Measurements from ENCODE around the gene CCDC187. TPM values are rescaled to one million over a fixed set of nuclear protein-coding genes. Genes with fewer than 3 reads are reported as not detected.
A peak's percentile ranks its signal among the peaks of the same experiment; 100 is the strongest.

The CCDC187 gene
- total and polyA plus RNA-seq, 5 donors: not detected

- H3K9me3 ChIP-seq (ENCODE audit: control insufficient read depth, low read length): no peaks in the 10 kb centered on the region
- H3K4me3 ChIP-seq (ENCODE audit: low read length): no peak overlapping the region
- peak in 1 of 2 donors; percentile 45 for ATAC-seq
- H3K27me3 ChIP-seq (ENCODE audit: control insufficient read depth, insufficient read depth): no peaks in the 10 kb centered on the region
- intact Hi-C loops (cut with DNase I): no loop called here
- peak in 1 of 3 donors; percentile 21 for DNase-seq
- peaks cover 5% of the 10 kb centered on the region for H3K4me1 ChIP-seq (ENCODE audit: control insufficient read depth, insufficient read depth, low read length)
- WGBS: 95% methylated on average over 21 of the region's 21 CpGs
- H3K27ac ChIP-seq (ENCODE audit: low read length): no peak overlapping the region
Observed at GRCh38 chr9:136234597-136234996, 69.3 kb downstream of the CCDC187 start.

- H3K4me3 ChIP-seq (ENCODE audit: low read length): no peak overlapping the region
- no peak overlapping the region for H3K27ac ChIP-seq (ENCODE audit: low read length)
- no peaks in the 10 kb centered on the region for H3K27me3 ChIP-seq (ENCODE audit: control insufficient read depth, insufficient read depth)
- H3K9me3 ChIP-seq (ENCODE audit: control insufficient read depth, low read length): no peaks in the 10 kb centered on the region
- no peaks in the 10 kb centered on the region for H3K4me1 ChIP-seq (ENCODE audit: control insufficient read depth, insufficient read depth, low read length)
- 89% methylated on average over 14 of the region's 14 CpGs for WGBS
- ATAC-seq (no peak), DNase-seq (peak in 1 of 3 donors; percentile 17)
- intact Hi-C loops (cut with DNase I): no loop called here
Observed at GRCh38 chr9:136233868-136234267, 70.0 kb downstream of the CCDC187 start.

GRCh38 chr9:136233411-136233810 is 70.5 kb downstream of the CCDC187 start:
- H3K27ac ChIP-seq (ENCODE audit: low read length): no peak overlapping the region
- H3K4me1 ChIP-seq (ENCODE audit: control insufficient read depth, insufficient read depth, low read length): no peaks in the 10 kb centered on the region
- DNase-seq (peak in 1 of 3 donors; percentile 7), ATAC-seq (no peak)
- H3K27me3 ChIP-seq (ENCODE audit: control insufficient read depth, insufficient read depth): no peaks in the 10 kb centered on the region
- no peaks in the 10 kb centered on the region for H3K9me3 ChIP-seq (ENCODE audit: control insufficient read depth, low read length)
- intact Hi-C loops (cut with DNase I): no loop called here
- WGBS: 75% methylated on average over 15 of the region's 15 CpGs
- no peak overlapping the region for H3K4me3 ChIP-seq (ENCODE audit: low read length)

- ATAC-seq: no peak
- H3K9me3 ChIP-seq (ENCODE audit: control insufficient read depth, low read length): no peaks in the 10 kb centered on the region
- peak in 1 of 3 donors; percentile 3 for DNase-seq
- H3K27ac ChIP-seq (ENCODE audit: low read length): no peak overlapping the region
- H3K27me3 ChIP-seq (ENCODE audit: control insufficient read depth, insufficient read depth): no peaks in the 10 kb centered on the region
- intact Hi-C loops (cut with DNase I): no loop called here
- H3K4me1 ChIP-seq (ENCODE audit: control insufficient read depth, insufficient read depth, low read length): no peaks in the 10 kb centered on the region
- WGBS: 81% methylated on average over 10 of the region's 10 CpGs
- no peak overlapping the region for H3K4me3 ChIP-seq (ENCODE audit: low read length)
Observed at GRCh38 chr9:136232969-136233368, 70.9 kb downstream of the CCDC187 start.

GRCh38 chr9:136231478-136232297 is 72.2 kb downstream of the CCDC187 start:
- peak in 1 of 3 donors; percentile 43 for DNase-seq
- intact Hi-C loops (cut with DNase I): no loop called here
- Histone ChIP-seq H3K27me3 (ENCODE audit: control insufficient read depth, insufficient read depth) (no peaks in the 10 kb centered on the region), H3K9me3 (ENCODE audit: control insufficient read depth, low read length) (no peaks in the 10 kb centered on the region), H3K4me3 (ENCODE audit: low read length) (no peak overlapping the region), H3K27ac (ENCODE audit: low read length) (no peak overlapping the region), H3K4me1 (ENCODE audit: control insufficient read depth, insufficient read depth, low read length) (no peaks in the 10 kb centered on the region)
- ATAC-seq: peak in 1 of 2 donors; percentile 36
- WGBS: 69% methylated on average over 31 of the region's 31 CpGs

- Histone ChIP-seq H3K27ac (ENCODE audit: low read length) (no peak overlapping the region), H3K4me3 (ENCODE audit: low read length) (no peak overlapping the region), H3K9me3 (ENCODE audit: control insufficient read depth, low read length) (no peaks in the 10 kb centered on the region), H3K27me3 (ENCODE audit: control insufficient read depth, insufficient read depth) (no peaks in the 10 kb centered on the region), H3K4me1 (ENCODE audit: control insufficient read depth, insufficient read depth, low read length) (no peaks in the 10 kb centered on the region)
- DNase-seq (peak in 1 of 3 donors; percentile 9), ATAC-seq (no peak)
- intact Hi-C loops (cut with DNase I): no loop called here
- 92% methylated on average over 9 of the region's 9 CpGs for WGBS
Observed at GRCh38 chr9:136230773-136231172, 73.1 kb downstream of the CCDC187 start.

- H3K27me3 ChIP-seq (ENCODE audit: control insufficient read depth, insufficient read depth): no peaks in the 10 kb centered on the region
- no peaks in the 10 kb centered on the region for H3K9me3 ChIP-seq (ENCODE audit: control insufficient read depth, low read length)
- no peaks in the 10 kb centered on the region for H3K4me1 ChIP-seq (ENCODE audit: control insufficient read depth, insufficient read depth, low read length)
- 90% methylated on average over 10 of the region's 10 CpGs for WGBS
- no peak for ATAC-seq
- peak in 1 of 3 donors; percentile 37 for DNase-seq
- intact Hi-C loops (cut with DNase I): no loop called here
- H3K4me3 ChIP-seq (ENCODE audit: low read length): no peak overlapping the region
- H3K27ac ChIP-seq (ENCODE audit: low read length): no peak overlapping the region
Observed at GRCh38 chr9:136230365-136230764, 73.5 kb downstream of the CCDC187 start.

- DNase-seq: peak in 1 of 3 donors; percentile 50
- WGBS: 83% methylated on average over 33 of the region's 33 CpGs
- Histone ChIP-seq H3K27me3 (ENCODE audit: control insufficient read depth, insufficient read depth) (no peaks in the 10 kb centered on the region), H3K27ac (ENCODE audit: low read length) (no peak overlapping the region), H3K4me3 (ENCODE audit: low read length) (no peak overlapping the region), H3K9me3 (ENCODE audit: control insufficient read depth, low read length) (no peaks in the 10 kb centered on the region), H3K4me1 (ENCODE audit: control insufficient read depth, insufficient read depth, low read length) (no peaks in the 10 kb centered on the region)
- intact Hi-C loops (cut with DNase I): no loop called here
- no peak for ATAC-seq
Observed at GRCh38 chr9:136229096-136230065, 74.5 kb downstream of the CCDC187 start.

GRCh38 chr9:136228107-136228875 is 75.6 kb downstream of the CCDC187 start:
- H3K27ac ChIP-seq (ENCODE audit: low read length): no peak overlapping the region
- peak in 1 of 3 donors; percentile 46 for DNase-seq
- no peak for ATAC-seq
- no peaks in the 10 kb centered on the region for H3K9me3 ChIP-seq (ENCODE audit: control insufficient read depth, low read length)
- WGBS: 81% methylated on average over 18 of the region's 18 CpGs
- no peaks in the 10 kb centered on the region for H3K4me1 ChIP-seq (ENCODE audit: control insufficient read depth, insufficient read depth, low read length)
- no peaks in the 10 kb centered on the region for H3K27me3 ChIP-seq (ENCODE audit: control insufficient read depth, insufficient read depth)
- intact Hi-C loops (cut with DNase I): no loop called here
- H3K4me3 ChIP-seq (ENCODE audit: low read length): no peak overlapping the region

GRCh38 chr9:136226680-136227407 is 77.0 kb downstream of the CCDC187 start:
- ATAC-seq (no peak), DNase-seq (peak in 1 of 3 donors; percentile 10)
- H3K27me3 ChIP-seq (ENCODE audit: control insufficient read depth, insufficient read depth): no peaks in the 10 kb centered on the region
- no peak overlapping the region for H3K27ac ChIP-seq (ENCODE audit: low read length)
- H3K4me3 ChIP-seq (ENCODE audit: low read length): no peak overlapping the region
- H3K9me3 ChIP-seq (ENCODE audit: control insufficient read depth, low read length): no peaks in the 10 kb centered on the region
- intact Hi-C loops (cut with DNase I): no loop called here
- 91% methylated on average over 30 of the region's 30 CpGs for WGBS
- no peaks in the 10 kb centered on the region for H3K4me1 ChIP-seq (ENCODE audit: control insufficient read depth, insufficient read depth, low read length)
